ENCODE results near the gene STAC. TPM values are rescaled to one million over a fixed set of nuclear protein-coding genes. Genes with fewer than 3 reads are reported as not detected.

Gene STAC
- not detected for total RNA-seq

- H3K9me3 Mint-ChIP-seq: no peaks in the 10 kb centered on the region
- H3K27ac Mint-ChIP-seq: no peak within 1 kb of the TSS
- POLR2A ChIA-PET: no interaction called here
- CTCF ChIA-PET: no interaction called here
- DNase-seq: no peak
- H3K36me3 Mint-ChIP-seq (ENCODE audit: low read depth): no peaks in the 10 kb centered on the region
- H3K4me3 Mint-ChIP-seq: no peak within 1 kb of the TSS
- peaks cover 26% of the 10 kb centered on the region for H3K27me3 Mint-ChIP-seq
- H3K4me1 Mint-ChIP-seq: peaks cover 3% of the 10 kb centered on the region
Measured at GRCh38 chr3:36380221-36381031, at the start of gene STAC. Gene STAC, plus strand, starts transcription at chr3:36380504. Its CDS starts 140 bp downstream, at chr3:36380644.

GRCh38 chr3:36332139-36332538, 48.2 kb upstream of the STAC start:
- H3K9me3 Mint-ChIP-seq: no peaks in the 10 kb centered on the region
- no peaks in the 10 kb centered on the region for H3K4me1 Mint-ChIP-seq
- CTCF ChIA-PET: no interaction called here
- no peak overlapping the region for H3K27ac Mint-ChIP-seq
- no peaks in the 10 kb centered on the region for H3K27me3 Mint-ChIP-seq
- no peak overlapping the region for H3K4me3 Mint-ChIP-seq
- POLR2A ChIA-PET: no interaction called here
- no peak for DNase-seq
- no peaks in the 10 kb centered on the region for H3K36me3 Mint-ChIP-seq (ENCODE audit: low read depth)

- no peaks in the 10 kb centered on the region for H3K27me3 Mint-ChIP-seq
- POLR2A ChIA-PET: no interaction called here
- H3K4me3 Mint-ChIP-seq: no peak overlapping the region
- H3K36me3 Mint-ChIP-seq (ENCODE audit: low read depth): no peaks in the 10 kb centered on the region
- CTCF ChIA-PET: no interaction called here
- H3K4me1 Mint-ChIP-seq: no peaks in the 10 kb centered on the region
- no peak overlapping the region for H3K27ac Mint-ChIP-seq
- DNase-seq: no peak
- H3K9me3 Mint-ChIP-seq: no peaks in the 10 kb centered on the region
Measured at GRCh38 chr3:36362216-36362615, 18.1 kb upstream of the STAC start.

- no peak for DNase-seq
- H3K4me3 Mint-ChIP-seq: no peak overlapping the region
- no peaks in the 10 kb centered on the region for H3K4me1 Mint-ChIP-seq
- ChIA-PET CTCF (no interaction called here), POLR2A (no interaction called here)
- H3K9me3 Mint-ChIP-seq: no peaks in the 10 kb centered on the region
- no peaks in the 10 kb centered on the region for H3K36me3 Mint-ChIP-seq (ENCODE audit: low read depth)
- H3K27ac Mint-ChIP-seq: no peak overlapping the region
- no peaks in the 10 kb centered on the region for H3K27me3 Mint-ChIP-seq
Measured at GRCh38 chr3:36362973-36363372, 17.3 kb upstream of the STAC start.

- POLR2A ChIA-PET: no interaction called here
- DNase-seq: no peak
- no peaks in the 10 kb centered on the region for H3K9me3 Mint-ChIP-seq
- no peaks in the 10 kb centered on the region for H3K4me1 Mint-ChIP-seq
- no peak overlapping the region for H3K27ac Mint-ChIP-seq
- CTCF ChIA-PET: interaction anchor here (0.7 kb wide), 1 partner anchor 1185 kb away, joined by 4 read pairs; no protein-coding TSS in a partner anchor
- H3K27me3 Mint-ChIP-seq: no peaks in the 10 kb centered on the region
- H3K4me3 Mint-ChIP-seq: no peak overlapping the region
- no peaks in the 10 kb centered on the region for H3K36me3 Mint-ChIP-seq (ENCODE audit: low read depth)
Measured at GRCh38 chr3:36364260-36364659, 16.0 kb upstream of the STAC start.

GRCh38 chr3:36365829-36366228, 14.5 kb upstream of the STAC start:
- Mint-ChIP-seq H3K27me3 (no peaks in the 10 kb centered on the region), H3K36me3 (ENCODE audit: low read depth) (no peaks in the 10 kb centered on the region), H3K9me3 (no peaks in the 10 kb centered on the region), H3K27ac (no peak overlapping the region), H3K4me1 (no peaks in the 10 kb centered on the region), H3K4me3 (no peak overlapping the region)
- ChIA-PET POLR2A (no interaction called here), CTCF (no interaction called here)
- no peak for DNase-seq

GRCh38 chr3:36366308-36366707, 14.0 kb upstream of the STAC start:
- no peaks in the 10 kb centered on the region for H3K4me1 Mint-ChIP-seq
- POLR2A ChIA-PET: no interaction called here
- no peak for DNase-seq
- no peaks in the 10 kb centered on the region for H3K9me3 Mint-ChIP-seq
- no peak overlapping the region for H3K4me3 Mint-ChIP-seq
- no peak overlapping the region for H3K27ac Mint-ChIP-seq
- CTCF ChIA-PET: no interaction called here
- no peaks in the 10 kb centered on the region for H3K27me3 Mint-ChIP-seq
- H3K36me3 Mint-ChIP-seq (ENCODE audit: low read depth): no peaks in the 10 kb centered on the region

- DNase-seq: no peak
- H3K27ac Mint-ChIP-seq: no peak overlapping the region
- no peak overlapping the region for H3K4me3 Mint-ChIP-seq
- CTCF ChIA-PET: no interaction called here
- POLR2A ChIA-PET: no interaction called here
- no peaks in the 10 kb centered on the region for H3K4me1 Mint-ChIP-seq
- no peaks in the 10 kb centered on the region for H3K9me3 Mint-ChIP-seq
- H3K36me3 Mint-ChIP-seq (ENCODE audit: low read depth): no peaks in the 10 kb centered on the region
- H3K27me3 Mint-ChIP-seq: no peaks in the 10 kb centered on the region
Measured at GRCh38 chr3:36367912-36368573, 12.3 kb upstream of the STAC start.

GRCh38 chr3:36372534-36372935, 7.8 kb upstream of the STAC start:
- no peaks in the 10 kb centered on the region for H3K4me1 Mint-ChIP-seq
- ChIA-PET POLR2A (no interaction called here), CTCF (no interaction called here)
- H3K9me3 Mint-ChIP-seq: no peaks in the 10 kb centered on the region
- H3K27ac Mint-ChIP-seq: no peak overlapping the region
- no peaks in the 10 kb centered on the region for H3K36me3 Mint-ChIP-seq (ENCODE audit: low read depth)
- H3K27me3 Mint-ChIP-seq: no peaks in the 10 kb centered on the region
- no peak for DNase-seq
- no peak overlapping the region for H3K4me3 Mint-ChIP-seq

GRCh38 chr3:36373084-36373483, 7.2 kb upstream of the STAC start:
- H3K27me3 Mint-ChIP-seq: peaks cover 2% of the 10 kb centered on the region
- no peaks in the 10 kb centered on the region for H3K36me3 Mint-ChIP-seq (ENCODE audit: low read depth)
- no peaks in the 10 kb centered on the region for H3K9me3 Mint-ChIP-seq
- no peak overlapping the region for H3K4me3 Mint-ChIP-seq
- DNase-seq: no peak
- ChIA-PET POLR2A (no interaction called here), CTCF (no interaction called here)
- no peaks in the 10 kb centered on the region for H3K4me1 Mint-ChIP-seq
- no peak overlapping the region for H3K27ac Mint-ChIP-seq

GRCh38 chr3:36373666-36374065, 6.6 kb upstream of the STAC start:
- no peaks in the 10 kb centered on the region for H3K4me1 Mint-ChIP-seq
- H3K9me3 Mint-ChIP-seq: no peaks in the 10 kb centered on the region
- ChIA-PET POLR2A (no interaction called here), CTCF (no interaction called here)
- no peak overlapping the region for H3K4me3 Mint-ChIP-seq
- no peak for DNase-seq
- peaks cover 3% of the 10 kb centered on the region for H3K27me3 Mint-ChIP-seq
- no peak overlapping the region for H3K27ac Mint-ChIP-seq
- H3K36me3 Mint-ChIP-seq (ENCODE audit: low read depth): no peaks in the 10 kb centered on the region

- no peaks in the 10 kb centered on the region for H3K9me3 Mint-ChIP-seq
- CTCF ChIA-PET: no interaction called here
- H3K4me3 Mint-ChIP-seq: no peak overlapping the region
- H3K27me3 Mint-ChIP-seq: peaks cover 26% of the 10 kb centered on the region
- H3K27ac Mint-ChIP-seq: no peak overlapping the region
- peaks cover 3% of the 10 kb centered on the region for H3K4me1 Mint-ChIP-seq
- POLR2A ChIA-PET: no interaction called here
- DNase-seq: no peak
- no peaks in the 10 kb centered on the region for H3K36me3 Mint-ChIP-seq (ENCODE audit: low read depth)
Measured at GRCh38 chr3:36379872-36380220, 458 bp upstream of the STAC start.

- Mint-ChIP-seq H3K27ac (no peak overlapping the region), H3K4me3 (no peak overlapping the region), H3K4me1 (peaks cover 3% of the 10 kb centered on the region), H3K36me3 (ENCODE audit: low read depth) (no peaks in the 10 kb centered on the region), H3K27me3 (peaks cover 26% of the 10 kb centered on the region), H3K9me3 (no peaks in the 10 kb centered on the region)
- ChIA-PET CTCF (no interaction called here), POLR2A (no interaction called here)
- DNase-seq: no peak
Measured at GRCh38 chr3:36381311-36381956, 1.1 kb downstream of the STAC start.

- ChIA-PET POLR2A (no interaction called here), CTCF (no interaction called here)
- H3K27me3 Mint-ChIP-seq: no peaks in the 10 kb centered on the region
- no peak overlapping the region for H3K4me3 Mint-ChIP-seq
- H3K4me1 Mint-ChIP-seq: no peaks in the 10 kb centered on the region
- H3K36me3 Mint-ChIP-seq (ENCODE audit: low read depth): no peaks in the 10 kb centered on the region
- no peak for DNase-seq
- H3K9me3 Mint-ChIP-seq: no peaks in the 10 kb centered on the region
- no peak overlapping the region for H3K27ac Mint-ChIP-seq
Measured at GRCh38 chr3:36393563-36393962, 13.3 kb downstream of the STAC start.

Measured in activated CD4-positive, alpha-beta memory T cell treated with anti-CD3 and anti-CD28 coated beads, Interleukin-2, amount 10 ng/mL, durations not matched to agents 7 days and 5 days (primary cell).